NCI-H524 treated with DMSO at 0.1 percent for 48 hours (cell line): Measurements from ENCODE around the gene SFXN5.

Experiments used
- DNase-seq: peaks from one replicate; lab custom pipeline; 2025; lab: John Stamatoyannopoulos, UW

Gene SFXN5

DNA sequence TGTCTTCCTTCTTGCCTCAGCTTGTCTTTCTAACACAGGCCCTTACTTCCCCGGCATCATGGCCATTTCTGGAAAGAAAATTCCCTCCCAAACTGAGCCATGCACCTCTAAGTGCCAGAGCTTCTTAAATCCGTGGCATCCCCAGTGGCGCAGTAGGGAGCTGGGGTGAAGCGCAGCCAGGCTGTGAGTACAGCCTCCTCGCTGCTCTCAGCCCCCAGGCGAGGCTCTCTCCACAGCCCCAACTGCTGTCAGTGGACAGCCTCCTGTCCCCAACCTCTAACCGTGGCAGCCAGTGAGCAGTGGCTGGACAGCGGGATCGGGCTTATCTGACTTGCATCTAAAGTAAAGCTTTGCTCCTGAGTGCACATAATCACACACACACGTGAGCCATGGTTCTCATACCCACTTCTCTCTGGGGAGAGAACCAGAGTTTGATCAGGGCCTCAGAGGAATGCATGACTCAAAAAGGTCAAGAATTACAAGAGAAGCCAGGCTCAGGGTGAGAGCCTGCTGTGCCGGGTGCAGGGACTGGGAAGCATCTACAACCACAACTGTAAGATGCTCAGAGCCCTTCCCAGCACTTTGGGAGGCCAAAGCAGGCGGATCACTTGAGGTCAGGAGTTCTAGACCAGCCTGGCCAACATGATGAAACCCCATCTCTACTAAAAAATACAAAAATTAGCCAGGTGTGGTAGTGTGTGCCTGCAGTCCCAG lies 50.7 kb downstream of the SFXN5 start:
- no peak for DNase-seq

DNA sequence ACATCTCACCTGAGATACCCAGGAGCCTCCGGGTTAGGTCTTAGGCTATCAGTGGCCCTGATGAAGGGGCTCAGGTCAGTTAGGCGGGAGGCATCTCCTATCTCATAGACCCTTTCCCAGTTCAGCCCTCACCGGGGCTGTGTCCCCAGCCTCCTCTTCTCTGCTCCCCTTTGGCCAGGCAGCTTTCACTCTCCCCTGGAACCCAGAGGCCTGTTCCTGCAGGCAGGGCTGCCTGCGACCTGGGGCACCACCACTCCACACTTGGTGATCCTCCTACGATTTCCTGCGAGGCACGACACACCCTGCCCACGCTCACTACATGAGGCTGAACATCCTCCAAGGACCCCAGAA lies 51.2 kb downstream of the SFXN5 start:
- no peak for DNase-seq

DNA sequence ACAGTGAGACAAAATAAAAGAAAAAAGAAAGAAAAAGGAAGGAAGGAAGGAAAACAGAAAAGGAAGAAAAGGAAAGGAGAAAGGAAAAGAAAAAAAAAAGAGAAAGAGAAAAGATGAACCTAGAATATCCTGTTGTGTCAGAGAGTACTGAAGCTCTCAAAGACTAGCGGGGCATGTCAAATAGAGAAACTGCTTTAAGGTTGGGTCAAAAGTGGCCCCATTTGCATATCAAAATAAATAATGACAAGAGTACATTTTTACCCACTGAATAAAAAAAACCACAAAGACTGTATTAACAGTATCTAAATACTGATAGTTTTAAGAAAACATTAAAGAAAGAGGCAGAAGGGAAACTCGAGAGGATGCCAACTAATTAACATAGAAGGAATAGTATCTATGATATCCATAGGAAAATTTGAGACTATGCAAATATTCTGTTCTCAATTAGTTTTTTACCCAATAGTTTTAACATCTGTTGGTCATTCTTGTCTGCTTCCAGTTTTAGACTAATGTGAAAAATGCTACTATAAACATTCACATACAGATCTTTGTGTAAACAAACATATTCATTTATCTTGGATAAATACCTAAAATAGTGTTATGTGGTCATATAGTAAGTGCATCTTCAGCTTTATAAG lies 53.2 kb downstream of the SFXN5 start:
- DNase-seq, result no peak

DNA sequence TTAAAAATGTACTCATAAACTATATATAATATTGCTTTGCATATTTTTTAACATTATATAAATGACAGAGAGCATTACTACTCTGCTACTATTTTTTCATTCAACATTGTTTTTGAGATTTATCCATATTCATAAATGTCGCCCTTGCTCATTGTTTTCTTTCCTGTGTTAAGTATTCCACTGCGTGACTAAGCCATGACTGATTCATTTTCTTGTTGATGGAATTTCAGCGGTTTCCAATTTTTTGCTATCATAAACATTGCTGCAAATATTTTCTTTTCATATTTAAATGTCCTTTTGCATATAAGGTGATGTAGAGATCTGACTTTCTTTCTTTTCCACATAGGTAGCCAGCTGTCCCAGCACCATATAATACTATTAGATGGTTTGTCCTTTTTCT lies 57.6 kb downstream of the SFXN5 start:
- DNase-seq, result no peak

DNA sequence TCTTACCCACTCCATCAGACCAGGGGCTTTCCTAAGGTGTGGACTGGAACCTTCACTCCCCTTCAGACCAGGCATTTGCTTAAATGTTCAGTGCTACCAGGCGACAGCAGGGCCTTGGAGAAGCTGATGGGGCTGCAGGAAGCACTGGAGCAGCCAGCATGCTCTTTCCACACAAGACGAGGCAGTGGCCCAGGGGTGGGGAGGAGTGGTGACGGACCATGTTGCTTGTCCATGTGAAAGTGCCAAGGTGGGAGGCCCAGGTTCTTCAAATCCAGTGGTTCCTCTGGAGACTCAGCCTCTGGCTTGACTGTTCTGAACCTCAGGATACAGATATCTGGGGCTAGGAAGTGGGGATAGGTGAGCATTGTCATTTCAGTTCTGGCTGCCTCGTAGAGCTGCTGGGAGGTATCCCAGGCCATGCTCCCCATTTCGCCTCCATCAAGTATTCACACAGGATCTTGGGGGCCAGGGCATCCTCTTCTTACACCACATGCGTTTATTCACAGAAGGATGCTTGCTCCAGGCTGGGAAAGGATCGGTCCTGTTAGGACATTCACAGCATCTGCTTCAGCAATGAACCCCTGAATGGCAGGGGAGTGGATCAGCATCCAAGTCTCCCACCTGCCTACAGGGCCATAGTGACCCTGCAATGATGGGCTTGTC lies 62.2 kb downstream of the SFXN5 start:
- no peak for DNase-seq

DNA sequence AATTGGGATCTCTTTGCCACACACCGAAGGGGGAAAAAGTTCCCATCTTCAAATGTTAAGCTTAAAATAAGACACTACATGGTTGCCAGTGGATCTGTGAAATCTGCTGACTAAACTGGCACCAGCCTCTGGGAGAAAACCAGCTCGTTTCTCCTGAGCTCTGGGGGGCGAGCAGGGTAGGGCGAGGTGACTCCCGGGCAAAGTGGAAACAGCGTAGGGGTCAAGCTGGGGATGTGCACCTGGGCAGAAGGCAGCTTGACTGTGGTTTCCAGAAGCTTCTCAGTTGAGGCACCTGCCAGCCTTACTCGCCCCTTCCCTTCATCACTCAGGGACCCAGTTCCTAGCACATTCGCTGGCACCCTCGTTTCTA lies 62.8 kb downstream of the SFXN5 start:
- DNase-seq, result no peak

DNA sequence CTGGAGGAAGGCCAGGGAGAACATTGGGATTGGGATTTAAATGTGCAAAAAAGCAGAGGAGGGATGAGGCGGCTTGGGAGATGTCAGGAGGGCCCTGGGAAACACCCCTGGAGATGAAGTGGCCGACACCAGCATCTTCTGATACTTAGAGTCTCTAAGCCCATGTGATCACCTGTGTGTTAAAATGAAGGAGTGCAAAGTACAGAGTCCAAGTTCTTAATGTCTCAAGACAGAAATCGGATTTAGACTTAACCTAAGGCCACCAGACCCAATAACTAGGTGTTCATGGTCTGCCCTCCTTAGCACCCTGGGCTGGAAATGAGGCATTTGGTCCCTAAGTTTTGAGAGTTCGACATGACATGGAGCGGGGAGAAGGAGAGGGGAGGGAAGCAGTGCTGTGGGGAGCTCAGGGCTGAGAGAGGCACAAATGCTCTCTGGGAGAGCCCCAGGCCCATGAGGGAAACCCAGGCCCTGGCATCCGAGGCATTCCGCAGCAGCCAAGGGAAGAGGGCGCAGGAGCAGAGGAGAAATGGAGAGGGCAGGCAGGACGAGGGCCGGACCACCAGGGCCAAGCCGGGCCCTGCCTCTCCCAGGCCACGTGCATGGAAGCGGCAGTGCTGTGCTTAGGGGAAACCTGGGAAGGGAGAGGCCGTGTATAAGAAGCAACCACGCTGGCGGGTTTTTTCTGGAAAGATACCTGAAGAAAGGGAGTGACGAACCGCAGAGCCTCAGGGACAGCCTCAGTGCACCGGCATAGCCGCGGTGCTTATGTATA lies 63.3 kb downstream of the SFXN5 start:
- no peak for DNase-seq

DNA sequence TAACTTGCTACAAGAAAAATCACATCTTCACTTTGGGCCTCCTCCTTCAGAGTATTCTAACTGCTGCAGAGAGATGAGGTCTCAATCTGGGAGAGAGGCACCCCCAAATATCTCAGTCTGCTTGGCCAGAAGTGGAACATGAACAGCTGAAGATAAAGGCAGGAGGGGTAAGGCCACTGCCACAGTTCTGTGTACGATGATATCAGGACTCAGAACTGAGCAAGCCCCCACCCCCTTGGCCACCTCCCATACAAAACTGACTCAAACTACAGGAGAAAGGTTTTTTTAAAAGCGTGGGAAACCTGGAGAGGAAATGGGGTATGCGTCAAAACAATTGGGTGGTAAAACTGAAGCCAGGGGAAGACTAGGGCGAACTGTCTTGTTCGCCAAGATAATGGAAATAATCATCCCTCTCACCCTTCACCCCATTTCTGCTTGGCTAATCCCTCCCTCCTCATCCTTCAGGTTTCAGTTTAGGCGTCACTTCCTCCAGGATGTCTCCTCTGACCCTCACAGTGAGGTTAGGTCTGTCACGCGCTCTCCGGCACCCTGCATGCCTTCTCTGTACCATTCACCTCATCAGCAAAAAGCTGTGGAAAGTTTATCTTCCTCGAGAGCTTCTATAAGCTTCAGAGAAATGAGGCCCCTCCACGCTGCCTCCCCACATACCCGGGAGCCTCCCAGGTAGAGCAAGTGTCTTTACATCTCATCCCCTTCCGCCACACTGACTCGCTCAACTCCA lies 64.4 kb downstream of the SFXN5 start:
- no peak for DNase-seq

DNA sequence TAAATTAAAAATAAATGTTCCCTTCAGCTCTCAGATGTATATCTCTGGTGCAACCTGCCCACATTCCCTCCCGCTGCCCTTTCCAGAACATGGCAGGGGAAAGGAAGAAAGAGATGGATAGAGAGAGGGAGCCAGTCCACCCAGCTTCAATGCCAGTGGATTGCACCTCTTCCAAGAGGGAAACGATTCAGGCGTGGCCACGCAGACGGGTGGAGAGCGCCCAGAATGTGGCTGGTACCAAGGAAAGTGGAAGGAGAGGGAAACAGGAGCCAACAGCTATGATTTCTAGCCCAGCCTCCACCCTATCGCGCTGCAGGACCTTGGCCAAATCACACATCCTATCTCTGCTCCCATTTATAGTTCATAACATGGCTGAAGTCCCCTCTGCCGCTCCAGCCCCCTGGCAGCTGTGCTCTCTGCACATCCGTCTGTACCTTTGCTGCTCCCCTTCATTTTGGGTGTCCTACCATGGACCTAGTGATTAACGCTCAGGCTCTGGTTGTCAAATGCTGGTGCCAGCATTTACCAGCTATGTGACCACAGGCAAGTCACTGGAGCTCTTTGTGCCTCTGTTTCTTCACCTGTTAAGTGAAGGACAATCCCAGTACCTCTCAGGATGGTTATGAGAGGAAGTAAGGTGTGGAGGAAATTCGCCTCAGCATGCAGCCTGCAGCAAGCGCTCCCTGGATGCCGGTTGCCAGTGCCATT lies 66.5 kb downstream of the SFXN5 start:
- no peak for DNase-seq

DNA sequence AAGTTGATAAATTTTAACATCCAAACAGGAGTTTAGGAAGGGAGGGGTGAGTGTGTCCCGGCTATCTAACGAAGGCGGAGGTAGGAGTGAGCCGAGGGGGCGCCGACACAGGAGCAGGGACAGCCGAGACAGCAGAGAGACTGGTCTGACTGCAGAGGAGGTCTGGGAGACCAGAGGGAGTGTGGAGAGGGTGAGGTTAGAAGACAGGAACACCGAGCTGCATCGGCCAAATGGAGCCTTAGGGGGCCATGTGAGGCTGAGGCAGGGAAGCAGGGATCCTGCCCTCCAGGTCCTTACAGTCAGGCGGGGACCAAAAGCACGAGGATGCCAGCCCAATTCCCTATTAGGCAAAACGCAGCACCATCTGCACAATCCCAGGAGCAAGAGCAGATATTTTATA lies 67.0 kb downstream of the SFXN5 start:
- DNase-seq, result no peak

DNA sequence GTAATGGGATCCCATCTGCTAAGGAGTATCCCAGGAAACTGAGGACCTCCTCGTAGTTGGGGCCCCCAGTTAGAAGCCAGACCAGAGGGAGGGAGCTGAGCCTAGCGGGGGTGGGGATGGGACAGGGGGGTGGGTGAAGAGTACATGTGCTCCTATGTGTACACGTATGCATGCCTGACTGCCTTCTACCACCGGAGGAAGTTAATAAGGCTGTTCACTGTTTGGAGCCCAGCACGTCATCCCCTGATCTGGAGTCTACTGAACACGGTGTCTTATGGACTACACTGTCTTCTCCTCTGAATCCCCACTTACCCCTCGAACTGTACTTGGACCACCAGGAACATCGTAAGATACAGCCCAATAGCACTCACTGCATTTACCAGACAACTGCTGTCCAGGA lies 68.5 kb downstream of the SFXN5 start:
- DNase-seq, result no peak

DNA sequence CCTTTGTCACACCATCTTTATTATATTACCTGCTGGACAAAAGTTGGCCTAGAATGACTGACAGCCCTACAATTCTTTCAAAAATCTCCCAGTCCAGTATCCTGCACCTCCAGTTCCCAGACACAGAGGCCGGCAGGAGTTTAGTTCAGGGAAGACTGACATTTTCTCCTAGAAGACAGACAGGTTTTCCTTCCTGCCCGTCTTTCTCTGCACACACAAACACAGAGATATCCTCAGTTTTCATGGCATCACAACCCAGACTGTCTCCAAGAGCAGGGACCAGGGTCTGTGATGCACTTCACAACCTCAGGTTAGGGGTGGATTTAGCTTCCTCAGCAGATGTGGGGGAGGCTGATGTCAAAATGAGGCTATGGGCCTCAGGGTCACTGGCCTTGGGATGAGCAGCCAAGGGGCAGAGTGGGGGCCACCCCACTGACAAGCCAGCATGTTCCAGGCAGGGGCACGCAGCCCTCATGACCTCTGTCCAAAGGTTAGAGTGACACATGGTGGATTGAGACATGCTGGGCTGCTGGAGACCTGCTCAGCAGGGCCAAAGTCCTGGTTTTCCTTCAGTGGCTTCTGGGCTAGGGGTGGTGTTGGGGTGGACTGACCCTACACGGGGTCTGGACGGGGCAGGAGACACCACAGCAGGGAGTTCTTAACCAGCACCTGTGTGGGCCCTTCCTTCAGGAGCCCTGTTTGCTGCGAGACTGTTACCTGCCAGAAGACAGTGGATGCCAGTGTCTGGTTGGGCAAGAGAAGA lies 70.5 kb downstream of the SFXN5 start:
- DNase-seq, result no peak

DNA sequence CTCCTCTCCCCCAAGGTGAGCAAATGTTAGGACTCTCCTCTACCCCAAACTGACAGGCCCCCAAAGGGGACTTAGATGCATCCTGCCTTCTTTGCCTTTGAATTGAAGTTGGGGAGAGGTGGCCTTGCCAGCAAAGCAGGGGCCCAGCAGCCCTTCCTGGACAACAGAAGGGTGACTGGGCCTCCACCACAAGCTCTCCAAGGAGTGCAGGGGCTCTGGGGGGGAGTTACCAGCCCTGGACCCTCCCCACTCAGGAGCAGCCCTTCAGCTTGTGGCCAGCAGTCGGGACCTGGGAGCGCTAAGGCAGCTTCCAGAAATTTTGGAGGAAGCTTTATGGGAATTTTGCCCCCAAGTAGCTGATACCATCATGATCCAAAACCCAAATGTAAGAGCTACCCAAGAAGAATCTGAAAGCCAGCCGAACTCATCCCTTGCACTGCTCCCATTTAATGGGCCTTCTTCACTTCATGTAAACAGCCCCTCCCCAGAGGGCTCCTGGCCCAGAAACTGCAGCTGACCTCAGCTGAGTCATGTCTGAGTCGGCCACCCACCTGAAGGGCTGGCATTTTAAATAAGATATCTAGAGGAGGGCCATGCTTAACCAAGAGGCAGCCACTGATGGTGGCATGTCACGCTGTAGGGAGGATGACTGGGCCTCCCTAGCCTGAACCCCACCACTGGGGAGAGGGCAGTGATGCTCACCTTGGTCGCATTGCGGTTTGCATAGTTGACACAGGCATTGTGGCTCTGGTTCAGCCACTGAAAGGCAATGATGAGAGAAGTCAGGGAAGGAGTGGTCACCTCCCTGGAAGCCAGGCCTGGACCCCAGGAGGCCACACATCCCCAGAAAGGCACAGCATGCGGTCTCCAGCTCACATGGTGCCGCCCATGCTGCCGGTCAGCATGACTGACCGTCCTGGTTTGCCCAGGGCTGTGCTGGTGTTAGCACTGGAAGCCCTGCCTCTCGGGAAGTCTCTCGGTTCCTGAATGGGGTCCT lies 71.5 kb downstream of the SFXN5 start:
- no peak for DNase-seq

DNA sequence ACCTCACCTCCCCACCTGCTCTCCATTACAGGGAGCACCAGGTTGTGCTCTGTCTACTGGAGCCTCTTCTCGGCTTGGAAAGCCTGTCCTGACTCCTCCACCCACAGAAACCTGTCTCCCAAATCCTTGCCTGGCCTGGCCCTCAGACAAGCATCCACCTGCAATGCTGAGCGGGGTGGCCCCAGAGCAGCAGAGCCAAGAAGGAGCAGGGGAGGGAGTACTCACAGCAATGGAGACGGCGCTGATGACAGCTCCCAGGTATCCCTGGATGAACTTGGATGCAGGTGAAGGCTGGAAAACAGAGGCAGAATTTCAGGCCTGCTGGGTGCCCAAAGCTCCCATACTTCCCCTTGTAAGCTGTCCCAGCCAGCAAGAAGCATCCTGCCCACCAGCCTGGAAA lies 72.8 kb downstream of the SFXN5 start:
- no peak for DNase-seq

DNA sequence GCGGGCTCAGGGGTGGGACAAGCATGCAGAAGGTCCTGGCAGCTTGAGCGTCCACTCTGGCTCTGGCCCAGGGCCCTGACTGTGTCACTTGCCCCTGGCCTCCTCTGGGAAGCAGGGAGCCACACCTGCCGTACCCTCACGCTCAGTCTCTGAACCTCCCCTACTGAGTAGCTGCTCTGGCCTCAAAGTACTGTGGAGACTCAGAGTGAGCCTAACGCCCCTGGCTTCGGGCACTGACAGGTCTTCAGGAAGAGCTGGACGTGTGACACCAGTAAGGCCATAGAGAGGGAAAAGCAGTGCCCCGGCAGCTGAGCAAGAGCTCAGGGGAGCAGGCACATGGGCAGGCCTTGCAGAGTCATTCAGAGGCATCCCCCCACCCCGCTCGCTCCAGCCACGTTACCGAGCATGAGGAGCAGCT lies 73.3 kb downstream of the SFXN5 start:
- no peak for DNase-seq

DNA sequence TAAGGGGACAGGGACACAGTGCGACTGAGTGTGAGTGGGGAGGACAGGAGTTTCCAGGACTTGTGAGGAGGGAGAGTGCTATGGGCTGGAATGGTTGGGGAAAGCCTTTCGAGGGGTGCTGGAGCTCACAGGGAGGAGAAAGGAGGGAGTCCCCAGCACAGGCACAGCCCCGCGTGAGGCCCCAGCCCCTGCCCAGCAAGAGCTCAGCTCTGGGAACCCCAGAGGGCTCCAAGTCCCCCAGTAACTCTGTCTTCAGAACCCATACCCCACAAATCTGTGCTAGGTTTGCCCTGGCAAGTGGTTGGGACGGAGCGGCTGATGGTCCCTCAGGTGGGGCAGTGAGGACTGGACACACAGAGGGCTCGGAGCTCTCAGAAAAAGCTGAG lies 75.4 kb downstream of the SFXN5 start:
- no peak for DNase-seq

DNA sequence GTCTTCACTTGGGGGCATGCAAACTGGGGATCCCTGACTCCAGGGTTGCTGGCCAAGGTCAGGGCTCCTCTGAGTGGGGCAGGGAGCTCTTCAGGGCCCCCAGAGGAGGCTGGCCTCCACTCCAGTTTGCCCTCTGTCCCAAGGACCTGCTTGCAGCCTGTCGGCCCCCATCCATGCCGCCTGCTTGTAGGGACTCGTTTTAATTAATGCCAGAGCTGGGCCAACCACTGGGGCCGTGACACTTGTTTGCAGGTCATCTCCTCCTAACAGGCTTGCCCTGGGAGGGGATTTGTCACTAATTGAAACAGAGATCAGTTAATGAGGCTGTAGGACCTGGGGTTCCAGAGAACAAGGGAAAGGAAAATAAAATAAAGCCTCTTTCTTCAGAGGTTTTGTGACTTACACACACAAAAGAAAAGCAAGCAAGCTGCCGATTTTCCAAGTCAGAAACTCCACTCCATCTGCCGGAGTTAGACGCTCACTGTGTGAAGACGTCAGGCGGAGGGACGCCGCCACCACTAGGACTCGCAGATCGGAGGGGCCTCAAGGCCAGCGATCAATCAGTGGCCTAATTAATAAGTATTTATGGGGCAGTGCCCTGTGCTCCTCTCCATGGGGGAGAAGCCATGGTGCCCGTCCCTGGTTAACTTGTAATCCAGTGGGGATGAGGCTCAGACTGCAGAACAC lies 75.9 kb downstream of the SFXN5 start:
- DNase-seq, result no peak

DNA sequence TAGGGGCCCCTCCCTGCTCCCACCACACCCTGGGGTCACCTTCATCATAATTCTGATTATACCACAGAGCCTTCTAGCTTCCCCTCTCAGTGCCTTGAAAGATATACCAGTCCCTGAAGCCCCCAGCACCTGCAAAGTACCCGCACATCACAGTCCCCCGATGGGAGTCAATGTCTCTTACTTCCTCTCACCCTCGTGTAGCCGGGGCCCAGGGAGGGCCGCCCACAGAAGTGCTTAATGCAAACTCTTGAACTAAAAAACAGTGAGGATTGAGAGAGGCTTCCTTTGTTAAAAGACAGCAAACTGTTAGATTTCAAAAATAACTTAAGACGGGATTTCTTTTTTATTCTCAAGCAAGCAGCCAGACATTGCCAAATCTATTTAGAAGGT lies 76.5 kb downstream of the SFXN5 start:
- no peak for DNase-seq
